Activated CD4-positive, alpha-beta T cell treated with anti-CD3 and anti-CD28 coated beads, Interleukin-2, amount 50 U/mL, for 16 hours (primary cell): Measurements from ENCODE around the gene MYO3A.

Source experiments
- DNase-seq: peaks from one replicate; pipeline ENCODE4 v3.0.0-alpha.2; 2020

The MYO3A gene

GRCh38 chr10:25933653-25934608 is at the start of gene MYO3A:
TSS of gene MYO3A (plus strand) at chr10:25934229. CDS start at chr10:25952111, 17,882 bp downstream.
- DNase-seq = no peak

GRCh38 chr10:25888627-25889026 is 45.4 kb upstream of the MYO3A start:
- DNase-seq = no peak

- no peak for DNase-seq
Observed at GRCh38 chr10:25890995-25891394, 43.0 kb upstream of the MYO3A start.

- DNase-seq = no peak
Observed at GRCh38 chr10:25895856-25896255, 38.2 kb upstream of the MYO3A start.

- no peak for DNase-seq
Observed at GRCh38 chr10:25896421-25896820, 37.6 kb upstream of the MYO3A start.

GRCh38 chr10:25899304-25899703 is 34.7 kb upstream of the MYO3A start:
- DNase-seq = no peak

- no peak for DNase-seq
Observed at GRCh38 chr10:25901199-25901598, 32.8 kb upstream of the MYO3A start.

GRCh38 chr10:25902002-25902401 is 32.0 kb upstream of the MYO3A start:
- no peak for DNase-seq

GRCh38 chr10:25907261-25907660 is 26.8 kb upstream of the MYO3A start:
- no peak for DNase-seq

GRCh38 chr10:25912866-25913265 is 21.2 kb upstream of the MYO3A start:
- no peak for DNase-seq

GRCh38 chr10:25914776-25915175 is 19.3 kb upstream of the MYO3A start:
- DNase-seq = no peak

- DNase-seq = peak; percentile 5
Observed at GRCh38 chr10:25934621-25935139, 651 bp downstream of the MYO3A start.

GRCh38 chr10:25938405-25938804 is 4.4 kb downstream of the MYO3A start:
- DNase-seq = no peak

GRCh38 chr10:25944771-25945170 is 10.7 kb downstream of the MYO3A start:
- DNase-seq = no peak

GRCh38 chr10:25952857-25953256 is 18.8 kb downstream of the MYO3A start:
- DNase-seq = no peak

- no peak for DNase-seq
Observed at GRCh38 chr10:25954851-25955250, 20.8 kb downstream of the MYO3A start.

GRCh38 chr10:25959540-25960232 is 25.7 kb downstream of the MYO3A start:
- no peak for DNase-seq

- no peak for DNase-seq
Observed at GRCh38 chr10:25965584-25965983, 31.6 kb downstream of the MYO3A start.

- no peak for DNase-seq
Observed at GRCh38 chr10:25966844-25967243, 32.8 kb downstream of the MYO3A start.

GRCh38 chr10:25972631-25973030 is 38.6 kb downstream of the MYO3A start:
- DNase-seq = no peak

- DNase-seq = no peak
Observed at GRCh38 chr10:25974897-25975459, 40.9 kb downstream of the MYO3A start.

- no peak for DNase-seq
Observed at GRCh38 chr10:25978771-25979170, 44.7 kb downstream of the MYO3A start.

GRCh38 chr10:25982107-25982506 is 48.1 kb downstream of the MYO3A start:
- DNase-seq = no peak

- no peak for DNase-seq
Observed at GRCh38 chr10:25988583-25988982, 54.6 kb downstream of the MYO3A start.
